ENCODE results near the gene ETV2. TPM values are rescaled to one million over a fixed set of nuclear protein-coding genes. Genes with fewer than 3 reads are reported as not detected.

The ETV2 gene
- total and polyA plus RNA-seq, 4 donors: 0.17 to 1.8 (median 1.1) TPM

- Histone ChIP-seq H3K4me1 (ENCODE audit: control insufficient read depth in 4 of 4, insufficient read depth in 4 of 4, low read length in 3 of 4) (no peaks in the 10 kb centered on the region), H3K36me3 (ENCODE audit: control insufficient read depth in 4 of 4, insufficient read depth in 3 of 4, low read depth in 1 of 4, low read length in 3 of 4) (peaks cover 14 to 43% (median 27%) of the 10 kb centered on the region in 4 donors), H3K27ac (ENCODE audit: low read depth in 1 of 2, low read length in 2 of 2) (no peak overlapping the region), H3K27me3 (ENCODE audit: control insufficient read depth in 4 of 4, insufficient read depth in 4 of 4, low read length in 3 of 4) (no peaks in the 10 kb centered on the region), H3K9ac (ENCODE audit: low read depth in 1 of 2, low read length in 2 of 2) (no peak overlapping the region), H3K4me3 (ENCODE audit: low read depth in 1 of 3, low read length in 3 of 3) (no peak overlapping the region), H3K9me3 (ENCODE audit: control insufficient read depth in 4 of 4, low read length in 3 of 4) (no peaks in the 10 kb centered on the region)
- 95% methylated on average over 25 of the region's 25 CpGs for WGBS
- TF ChIP-seq MAX (IDR thresholded peaks at IDR 0.05) (no peak), HNF4G (IDR thresholded peaks at IDR 0.05) (no peak), RAD21 (IDR thresholded peaks at IDR 0.05) (no peak), EGR1 (IDR thresholded peaks at IDR 0.05; ENCODE audit: low read depth in 2 of 2) (no peak), GABPA (IDR thresholded peaks at IDR 0.05 in 1 of 2, conservative IDR thresholded peaks at IDR 0.05 in 1 of 2) (no peak), JUND (IDR thresholded peaks at IDR 0.05) (no peak), YY1 (IDR thresholded peaks at IDR 0.05) (no peak), FOXA2 (IDR thresholded peaks at IDR 0.05) (no peak), ZBTB33 (IDR thresholded peaks at IDR 0.05) (no peak), SP1 (IDR thresholded peaks at IDR 0.05) (no peak), CTCF (IDR thresholded peaks at IDR 0.05; ENCODE audit: low read depth, low read length, missing input control) (no peak), RXRA (IDR thresholded peaks at IDR 0.05) (no peak), NR2F2 (IDR thresholded peaks at IDR 0.05) (no peak), FOXA1 (IDR thresholded peaks at IDR 0.05) (no peak), HNF4A (conservative IDR thresholded peaks at IDR 0.05) (no peak), TAF1 (conservative IDR thresholded peaks at IDR 0.05) (no peak)
- TF ChIP-seq, protein P1, sequence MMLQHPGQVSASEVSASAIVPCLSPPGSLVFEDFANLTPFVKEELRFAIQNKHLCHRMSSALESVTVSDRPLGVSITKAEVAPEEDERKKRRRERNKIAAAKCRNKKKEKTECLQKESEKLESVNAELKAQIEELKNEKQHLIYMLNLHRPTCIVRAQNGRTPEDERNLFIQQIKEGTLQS (IDR thresholded peaks at IDR 0.05): no peak
- TF ChIP-seq, protein P2, sequence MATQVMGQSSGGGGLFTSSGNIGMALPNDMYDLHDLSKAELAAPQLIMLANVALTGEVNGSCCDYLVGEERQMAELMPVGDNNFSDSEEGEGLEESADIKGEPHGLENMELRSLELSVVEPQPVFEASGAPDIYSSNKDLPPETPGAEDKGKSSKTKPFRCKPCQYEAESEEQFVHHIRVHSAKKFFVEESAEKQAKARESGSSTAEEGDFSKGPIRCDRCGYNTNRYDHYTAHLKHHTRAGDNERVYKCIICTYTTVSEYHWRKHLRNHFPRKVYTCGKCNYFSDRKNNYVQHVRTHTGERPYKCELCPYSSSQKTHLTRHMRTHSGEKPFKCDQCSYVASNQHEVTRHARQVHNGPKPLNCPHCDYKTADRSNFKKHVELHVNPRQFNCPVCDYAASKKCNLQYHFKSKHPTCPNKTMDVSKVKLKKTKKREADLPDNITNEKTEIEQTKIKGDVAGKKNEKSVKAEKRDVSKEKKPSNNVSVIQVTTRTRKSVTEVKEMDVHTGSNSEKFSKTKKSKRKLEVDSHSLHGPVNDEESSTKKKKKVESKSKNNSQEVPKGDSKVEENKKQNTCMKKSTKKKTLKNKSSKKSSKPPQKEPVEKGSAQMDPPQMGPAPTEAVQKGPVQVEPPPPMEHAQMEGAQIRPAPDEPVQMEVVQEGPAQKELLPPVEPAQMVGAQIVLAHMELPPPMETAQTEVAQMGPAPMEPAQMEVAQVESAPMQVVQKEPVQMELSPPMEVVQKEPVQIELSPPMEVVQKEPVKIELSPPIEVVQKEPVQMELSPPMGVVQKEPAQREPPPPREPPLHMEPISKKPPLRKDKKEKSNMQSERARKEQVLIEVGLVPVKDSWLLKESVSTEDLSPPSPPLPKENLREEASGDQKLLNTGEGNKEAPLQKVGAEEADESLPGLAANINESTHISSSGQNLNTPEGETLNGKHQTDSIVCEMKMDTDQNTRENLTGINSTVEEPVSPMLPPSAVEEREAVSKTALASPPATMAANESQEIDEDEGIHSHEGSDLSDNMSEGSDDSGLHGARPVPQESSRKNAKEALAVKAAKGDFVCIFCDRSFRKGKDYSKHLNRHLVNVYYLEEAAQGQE (IDR thresholded peaks at IDR 0.05): no peak
- DNase-seq (ENCODE audit: low spot score): no peak
Observed at GRCh38 chr19:35637165-35637564, 4.4 kb upstream of the ETV2 start.

All from liver (tissue), 9 donors.